BE2C (cell line): ENCODE measurements around the gene ATP10A.
"Not testable (repeated sequence)": the region's sequence is repeated elsewhere in the genome, so short reads cannot be mapped to it uniquely, and the experiment has no call there.

Source experiments
- DNase-seq: peaks from one replicate; pipeline ENCODE4 v3.0.0-alpha.2; 2020
- H3K27me3 ChIP-seq: fragments of 250-450 bp; sonication (Bioruptor Pico); 2 replicates; pipeline ENCODE4 v1.5.1; 2020; ENCODE audit warnings: mild to moderate bottlenecking
- H3K36me3 ChIP-seq: fragments of 250-450 bp; sonication (Bioruptor Pico); 2 replicates; pipeline ENCODE4 v1.5.1; 2020; ENCODE audit warnings: mild to moderate bottlenecking
- H3K4me1 ChIP-seq: fragments of 250-450 bp; sonication (Bioruptor Pico); 2 replicates; pipeline ENCODE4 v1.5.1; 2020
- H3K4me3 ChIP-seq: 2 replicates; pipeline ENCODE4 v1.5.1; 2011; ENCODE audit warnings: low read depth, low read length
- H3K9me3 ChIP-seq: fragments of 250-450 bp; sonication (Bioruptor Pico); 2 replicates; pipeline ENCODE4 v1.5.1; 2020
- TF ChIP-seq, protein P1 (sequence below): IDR thresholded peaks from 2 replicates; pipeline ENCODE4 v1.5.1; 2012; ENCODE audit warnings: mild to moderate bottlenecking, low read depth, low read length

Gene ATP10A

GRCh38 chr15:25887870-25888269 is 24.7 kb upstream of the ATP10A start:
- no peaks in the 10 kb centered on the region for H3K4me1 ChIP-seq
- TF ChIP-seq, protein P1, sequence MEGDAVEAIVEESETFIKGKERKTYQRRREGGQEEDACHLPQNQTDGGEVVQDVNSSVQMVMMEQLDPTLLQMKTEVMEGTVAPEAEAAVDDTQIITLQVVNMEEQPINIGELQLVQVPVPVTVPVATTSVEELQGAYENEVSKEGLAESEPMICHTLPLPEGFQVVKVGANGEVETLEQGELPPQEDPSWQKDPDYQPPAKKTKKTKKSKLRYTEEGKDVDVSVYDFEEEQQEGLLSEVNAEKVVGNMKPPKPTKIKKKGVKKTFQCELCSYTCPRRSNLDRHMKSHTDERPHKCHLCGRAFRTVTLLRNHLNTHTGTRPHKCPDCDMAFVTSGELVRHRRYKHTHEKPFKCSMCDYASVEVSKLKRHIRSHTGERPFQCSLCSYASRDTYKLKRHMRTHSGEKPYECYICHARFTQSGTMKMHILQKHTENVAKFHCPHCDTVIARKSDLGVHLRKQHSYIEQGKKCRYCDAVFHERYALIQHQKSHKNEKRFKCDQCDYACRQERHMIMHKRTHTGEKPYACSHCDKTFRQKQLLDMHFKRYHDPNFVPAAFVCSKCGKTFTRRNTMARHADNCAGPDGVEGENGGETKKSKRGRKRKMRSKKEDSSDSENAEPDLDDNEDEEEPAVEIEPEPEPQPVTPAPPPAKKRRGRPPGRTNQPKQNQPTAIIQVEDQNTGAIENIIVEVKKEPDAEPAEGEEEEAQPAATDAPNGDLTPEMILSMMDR, result no peak
- no peak overlapping the region for H3K4me3 ChIP-seq
- no peak for DNase-seq
- H3K36me3 ChIP-seq, result no peaks in the 10 kb centered on the region
- no peaks in the 10 kb centered on the region for H3K27me3 ChIP-seq
- H3K9me3 ChIP-seq, result no peaks in the 10 kb centered on the region

DNA sequence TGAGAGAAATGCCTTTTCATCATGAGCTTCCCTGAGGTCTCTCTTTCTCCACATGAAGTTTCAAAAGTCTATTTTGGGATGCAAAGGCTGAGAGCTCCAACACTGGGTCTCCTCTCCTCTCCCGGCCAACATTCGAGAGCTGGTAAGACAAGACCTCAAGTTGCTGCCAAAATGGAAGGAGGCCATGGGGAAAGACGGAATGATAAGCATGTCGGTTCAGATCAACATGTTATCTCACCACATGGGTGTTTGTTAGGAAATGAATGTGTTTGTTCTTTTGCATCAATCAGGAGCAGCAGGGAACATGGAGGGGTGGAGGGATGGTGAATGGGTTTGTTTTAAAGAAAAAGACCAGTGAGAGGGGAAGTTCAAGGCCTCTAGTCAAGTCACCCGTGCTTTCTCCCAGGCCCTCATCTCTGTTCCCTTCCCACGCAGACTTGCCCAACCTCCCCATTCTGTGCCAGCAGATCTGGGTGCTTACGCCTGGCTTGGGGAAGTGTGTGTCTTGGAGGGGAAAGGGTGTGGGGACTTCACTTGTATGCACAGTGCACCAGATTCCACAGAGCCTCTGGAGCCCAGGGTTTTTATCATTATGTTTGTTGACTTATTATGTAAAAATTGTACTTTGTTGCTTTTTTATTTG is 23.5 kb upstream of the ATP10A start:
- TF ChIP-seq, protein P1, result no peak
- no peaks in the 10 kb centered on the region for H3K9me3 ChIP-seq
- H3K36me3 ChIP-seq, result no peaks in the 10 kb centered on the region
- no peak overlapping the region for H3K4me3 ChIP-seq
- no peaks in the 10 kb centered on the region for H3K27me3 ChIP-seq
- H3K4me1 ChIP-seq, result no peaks in the 10 kb centered on the region
- no peak for DNase-seq

DNA sequence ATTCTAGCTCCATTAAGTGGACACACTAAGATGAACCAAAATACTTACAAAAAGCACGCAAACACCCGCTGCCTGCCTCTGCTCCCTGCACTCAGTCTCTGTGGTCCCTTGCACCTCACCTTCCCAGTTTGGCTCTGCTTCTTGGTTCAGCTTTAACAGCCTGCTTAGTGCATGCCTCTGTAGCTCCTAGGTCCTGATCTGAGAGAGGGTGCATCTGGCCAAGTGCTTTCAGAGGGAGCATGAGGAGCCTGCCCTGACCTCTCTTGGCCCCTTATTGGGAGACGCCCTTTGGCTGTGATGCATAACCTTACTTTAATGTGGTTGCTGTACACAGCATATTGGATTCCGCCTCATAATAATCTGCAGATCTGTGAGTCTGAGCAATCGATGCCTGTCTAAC is 21.2 kb upstream of the ATP10A start:
- no peak for DNase-seq
- Histone ChIP-seq H3K4me3 (no peak overlapping the region), H3K36me3 (no peaks in the 10 kb centered on the region), H3K27me3 (no peaks in the 10 kb centered on the region), H3K9me3 (no peaks in the 10 kb centered on the region), H3K4me1 (no peaks in the 10 kb centered on the region)
- TF ChIP-seq, protein P1, result no peak

- no peak for DNase-seq
- H3K36me3 ChIP-seq, result no peaks in the 10 kb centered on the region
- no peaks in the 10 kb centered on the region for H3K4me1 ChIP-seq
- no peaks in the 10 kb centered on the region for H3K27me3 ChIP-seq
- no peaks in the 10 kb centered on the region for H3K9me3 ChIP-seq
- TF ChIP-seq, protein P1, result no peak
- no peak overlapping the region for H3K4me3 ChIP-seq
These were observed 20.5 kb upstream of the ATP10A start for GRCh38 chr15:25883463-25884259.

- H3K9me3 ChIP-seq, result no peaks in the 10 kb centered on the region
- TF ChIP-seq, protein P1, result no peak
- no peaks in the 10 kb centered on the region for H3K27me3 ChIP-seq
- no peaks in the 10 kb centered on the region for H3K36me3 ChIP-seq
- no peaks in the 10 kb centered on the region for H3K4me1 ChIP-seq
- no peak for DNase-seq
- H3K4me3 ChIP-seq, result no peak overlapping the region
These were observed 19.3 kb upstream of the ATP10A start for GRCh38 chr15:25882466-25882865.

GRCh38 chr15:25880877-25881276 is 17.8 kb upstream of the ATP10A start:
- not testable (repeated sequence) for H3K36me3 ChIP-seq, H3K4me1 ChIP-seq, H3K27me3 ChIP-seq, H3K4me3 ChIP-seq, H3K9me3 ChIP-seq, DNase-seq
